SK-N-SH treated with all-trans-retinoic acid at 6 μM for 48 hours (cell line): Measurements from ENCODE around the gene EGFLAM.

ENCODE experiments used
- ATAC-seq: fragments of 200-7000 bp; cut with Tn5 transposase; 3 replicates; pipeline ENCODE4 v1.9.1; 2020; ENCODE audit warnings: mild to moderate bottlenecking, moderate library complexity
- ARNTL ChIP-seq: fragments of 450-650 bp; formaldehyde crosslinking; IDR thresholded peaks from 2 replicates; pipeline ENCODE4 v1.5.0; 2020; ENCODE audit warnings: low read depth, mild to moderate bottlenecking, moderate library complexity, borderline replicate concordance
- BACH2 ChIP-seq: fragments of 250-450 bp; sonication (Bioruptor Pico); IDR thresholded peaks from 2 replicates; pipeline ENCODE4 v1.9.0; 2021; ENCODE audit warnings: mild to moderate bottlenecking, borderline replicate concordance
- CSDC2 ChIP-seq: fragments of 250-450 bp; sonication (Bioruptor Pico); IDR thresholded peaks from 2 replicates; pipeline ENCODE4 v1.5.0; 2020; ENCODE audit warnings: mild to moderate bottlenecking, moderate library complexity
- CSRNP3 ChIP-seq: fragments of 250-450 bp; sonication (Bioruptor Pico); IDR thresholded peaks from 2 replicates; pipeline ENCODE4 v1.5.1; 2021; ENCODE audit warnings: mild to moderate bottlenecking, moderate library complexity
- ESRRG ChIP-seq: fragments of 250-450 bp; sonication (Bioruptor Pico); IDR thresholded peaks from 2 replicates; pipeline ENCODE4 v1.6.1; 2021; ENCODE audit warnings: mild to moderate bottlenecking
- GLIS3 ChIP-seq: fragments of 250-450 bp; sonication (Bioruptor Pico); IDR thresholded peaks from 2 replicates; pipeline ENCODE4 v1.5.0; 2020; ENCODE audit warnings: mild to moderate bottlenecking, moderate library complexity
- ISL1 ChIP-seq: fragments of 250-450 bp; sonication (Bioruptor Pico); IDR thresholded peaks from 2 replicates; pipeline ENCODE4 v2.1.2; 2022; ENCODE audit warnings: mild to moderate bottlenecking, moderate library complexity
- OSR1 ChIP-seq: fragments of 250-450 bp; sonication (Bioruptor Pico); IDR thresholded peaks from 2 replicates; pipeline ENCODE4 v1.8.0; 2022; ENCODE audit warnings: moderate library complexity, mild to moderate bottlenecking, inconsistent platforms
- PATZ1 ChIP-seq: fragments of 250-450 bp; sonication (Bioruptor Pico); IDR thresholded peaks from 2 replicates; pipeline ENCODE4 v1.8.0; 2020; ENCODE audit warnings: mild to moderate bottlenecking, moderate library complexity, borderline replicate concordance
- POU6F1 ChIP-seq: fragments of 250-450 bp; sonication (Bioruptor Pico); IDR thresholded peaks from 2 replicates; pipeline ENCODE4 v1.8.0; 2021; ENCODE audit warnings: low read depth, mild to moderate bottlenecking, moderate library complexity, borderline replicate concordance
- PPARA ChIP-seq: fragments of 250-450 bp; sonication (Bioruptor Pico); IDR thresholded peaks from 2 replicates; pipeline ENCODE4 v1.5.0; 2020; ENCODE audit warnings: mild to moderate bottlenecking, borderline replicate concordance
- RARB ChIP-seq: fragments of 250-450 bp; sonication (Bioruptor Pico); IDR thresholded peaks from 2 replicates; pipeline ENCODE4 v1.8.0; 2021; ENCODE audit warnings: mild to moderate bottlenecking, moderate library complexity
- SNAI2 ChIP-seq: fragments of 250-450 bp; sonication (Bioruptor Pico); IDR thresholded peaks from 2 replicates; pipeline ENCODE4 v1.5.0; 2020; ENCODE audit warnings: mild to moderate bottlenecking, moderate library complexity
- TCF4 ChIP-seq: fragments of 250-450 bp; sonication (Bioruptor Pico); IDR thresholded peaks from 2 replicates; pipeline ENCODE4 v1.8.0; 2021; ENCODE audit warnings: mild to moderate bottlenecking, moderate library complexity, borderline replicate concordance
- TSHZ2 ChIP-seq: fragments of 250-450 bp; sonication (Bioruptor Pico); IDR thresholded peaks from 2 replicates; pipeline ENCODE4 v1.5.0; 2020; ENCODE audit warnings: mild to moderate bottlenecking, moderate library complexity
- ZC3H10 ChIP-seq: fragments of 250-450 bp; sonication (Bioruptor Pico); IDR thresholded peaks from 2 replicates; pipeline ENCODE4 v1.5.1; 2021; ENCODE audit warnings: mild to moderate bottlenecking, moderate library complexity
- ZFP3 ChIP-seq: fragments of 250-450 bp; sonication (Bioruptor Pico); IDR thresholded peaks from 2 replicates; pipeline ENCODE4 v1.5.0; 2020; ENCODE audit warnings: mild to moderate bottlenecking, moderate library complexity
- ZFP30 ChIP-seq: fragments of 450-650 bp; formaldehyde crosslinking; IDR thresholded peaks from 2 replicates; pipeline ENCODE4 v1.5.0; 2022; ENCODE audit warnings: mild to moderate bottlenecking, moderate library complexity
- ZNF565 ChIP-seq: fragments of 450-650 bp; formaldehyde crosslinking; conservative IDR thresholded peaks from 2 replicates; pipeline ENCODE4 v1.5.0; 2020; ENCODE audit warnings: low read depth, mild to moderate bottlenecking, moderate library complexity
- ZNF70 ChIP-seq: fragments of 450-650 bp; formaldehyde crosslinking; IDR thresholded peaks from 2 replicates; pipeline ENCODE4 v1.5.0; 2020; ENCODE audit warnings: mild to moderate bottlenecking, moderate library complexity
- TF ChIP-seq, protein P1 (sequence below): fragments of 250-450 bp; sonication (Bioruptor Pico); IDR thresholded peaks from 2 replicates; pipeline ENCODE4 v1.5.1; 2020; ENCODE audit warnings: low read depth, mild to moderate bottlenecking, moderate library complexity

EGFLAM gene

GRCh38 chr5:38483805-38484398 is 225.5 kb downstream of the EGFLAM start:
- peak; percentile 30; the same call in 1 of the 3 replicates for ATAC-seq
- TF ChIP-seq ZFP30, result no peak
- no peak for TF ChIP-seq ARNTL
- TF ChIP-seq, all 23 proteins: peak for 0

DNA sequence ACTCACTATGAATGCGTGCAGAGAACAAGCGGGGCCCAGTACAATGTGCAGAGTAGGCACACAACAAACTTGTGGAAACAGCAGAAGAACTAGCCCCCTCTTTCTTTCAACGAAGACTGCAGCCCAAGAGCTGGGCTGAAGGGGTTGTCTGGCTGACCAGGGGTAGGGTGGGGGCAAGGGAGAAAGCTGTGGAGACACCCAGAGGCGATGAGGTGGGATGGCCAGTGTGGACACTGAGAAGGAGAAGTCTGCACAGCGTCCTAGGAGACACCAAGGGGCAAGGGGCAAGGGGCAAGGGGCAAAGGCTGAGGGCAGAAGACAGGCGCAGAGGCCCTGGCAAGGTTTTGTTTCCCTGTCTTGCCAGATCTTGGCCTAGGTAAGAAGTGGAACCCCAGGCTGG is 235.8 kb downstream of the EGFLAM start:
- no peak for ATAC-seq
- TF ChIP-seq GLIS3 (CRISPR knock-in tag), result no peak
- no peak for TF ChIP-seq ISL1 (CRISPR knock-in tag)
- no peak for TF ChIP-seq ZNF70
- TF ChIP-seq TCF4 (CRISPR knock-in tag), result no peak
- TF ChIP-seq CSDC2, result no peak

GRCh38 chr5:38494763-38495162 is 236.4 kb downstream of the EGFLAM start:
- no peak for TF ChIP-seq CSDC2
- TF ChIP-seq ZNF70, result no peak
- TF ChIP-seq ZC3H10 (CRISPR knock-in tag), result no peak
- no peak for ATAC-seq

DNA sequence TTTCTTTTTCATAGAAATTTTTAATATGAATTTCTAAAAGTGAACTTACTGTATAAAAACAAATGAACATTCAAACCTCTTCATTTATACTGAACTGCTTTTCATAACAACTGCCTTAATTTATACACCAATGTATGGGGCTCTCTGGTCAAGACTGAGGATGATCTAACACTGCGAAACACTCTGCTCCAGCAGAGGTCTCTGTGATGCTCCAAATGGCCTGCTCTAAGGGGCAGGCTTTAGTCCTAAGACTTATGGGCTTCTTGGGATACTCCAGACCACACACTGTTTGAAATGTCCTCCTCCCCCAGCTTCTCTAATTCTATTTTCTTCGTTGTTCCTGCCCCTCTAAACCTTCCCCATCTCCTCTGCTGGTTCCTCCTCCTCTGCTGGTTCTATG is 239.6 kb downstream of the EGFLAM start:
- no peak for TF ChIP-seq PATZ1 (CRISPR knock-in tag)
- TF ChIP-seq SNAI2, result no peak
- no peak for TF ChIP-seq CSDC2
- no peak for TF ChIP-seq ISL1 (CRISPR knock-in tag)
- TF ChIP-seq OSR1 (CRISPR knock-in tag), result no peak
- TF ChIP-seq TSHZ2 (CRISPR knock-in tag), result no peak
- TF ChIP-seq RARB (CRISPR knock-in tag), result no peak
- TF ChIP-seq CSRNP3 (CRISPR knock-in tag), result no peak
- no peak for TF ChIP-seq BACH2 (CRISPR knock-in tag)
- no peak for TF ChIP-seq ZFP3 (CRISPR knock-in tag)
- no peak for TF ChIP-seq PPARA (CRISPR knock-in tag)
- TF ChIP-seq ZFP30, result no peak
- no peak for TF ChIP-seq ZNF70
- TF ChIP-seq ESRRG (CRISPR knock-in tag), result no peak
- TF ChIP-seq, protein P1, sequence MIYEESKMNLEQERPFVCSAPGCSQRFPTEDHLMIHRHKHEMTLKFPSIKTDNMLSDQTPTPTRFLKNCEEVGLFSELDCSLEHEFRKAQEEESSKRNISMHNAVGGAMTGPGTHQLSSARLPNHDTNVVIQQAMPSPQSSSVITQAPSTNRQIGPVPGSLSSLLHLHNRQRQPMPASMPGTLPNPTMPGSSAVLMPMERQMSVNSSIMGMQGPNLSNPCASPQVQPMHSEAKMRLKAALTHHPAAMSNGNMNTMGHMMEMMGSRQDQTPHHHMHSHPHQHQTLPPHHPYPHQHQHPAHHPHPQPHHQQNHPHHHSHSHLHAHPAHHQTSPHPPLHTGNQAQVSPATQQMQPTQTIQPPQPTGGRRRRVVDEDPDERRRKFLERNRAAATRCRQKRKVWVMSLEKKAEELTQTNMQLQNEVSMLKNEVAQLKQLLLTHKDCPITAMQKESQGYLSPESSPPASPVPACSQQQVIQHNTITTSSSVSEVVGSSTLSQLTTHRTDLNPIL (CRISPR knock-in tag), result no peak
- TF ChIP-seq POU6F1 (CRISPR knock-in tag), result no peak
- TF ChIP-seq ZC3H10 (CRISPR knock-in tag), result no peak
- no peak for TF ChIP-seq ZNF565 (CRISPR knock-in tag)
- no peak for TF ChIP-seq GLIS3 (CRISPR knock-in tag)
- peak; percentile 81 for ATAC-seq
